Suprapubic skin (tissue), 4 donors: ENCODE measurements around the gene IL1RAP.

ENCODE experiments used
- CTCF ChIP-seq, 2 donors: fragments of 200-600 bp in 1 of 2; fragments of 450-650 bp in 1 of 2; sonication (generic) in 1 of 2; IDR thresholded peaks; one replicate each; pipeline ENCODE4 v1.5.1; 2016 to 2019; ENCODE audit warnings: antibody characterized with exemption in 2 of 2, mild to moderate bottlenecking in 1 of 2, moderate library complexity in 1 of 2
- POLR2A ChIP-seq, 2 donors: fragments of 450-650 bp; IDR thresholded peaks; one replicate each; pipeline ENCODE4 v1.6.1; 2017; ENCODE audit warnings: antibody characterized with exemption in 2 of 2, mild to moderate bottlenecking in 2 of 2, moderate library complexity in 2 of 2
- POLR2AphosphoS5 ChIP-seq, 3 donors: sonication (generic); formaldehyde crosslinking; IDR thresholded peaks; one replicate each; pipeline ENCODE4 v1.6.1; 2017; ENCODE audit warnings: antibody characterized with exemption in 3 of 3

DNA sequence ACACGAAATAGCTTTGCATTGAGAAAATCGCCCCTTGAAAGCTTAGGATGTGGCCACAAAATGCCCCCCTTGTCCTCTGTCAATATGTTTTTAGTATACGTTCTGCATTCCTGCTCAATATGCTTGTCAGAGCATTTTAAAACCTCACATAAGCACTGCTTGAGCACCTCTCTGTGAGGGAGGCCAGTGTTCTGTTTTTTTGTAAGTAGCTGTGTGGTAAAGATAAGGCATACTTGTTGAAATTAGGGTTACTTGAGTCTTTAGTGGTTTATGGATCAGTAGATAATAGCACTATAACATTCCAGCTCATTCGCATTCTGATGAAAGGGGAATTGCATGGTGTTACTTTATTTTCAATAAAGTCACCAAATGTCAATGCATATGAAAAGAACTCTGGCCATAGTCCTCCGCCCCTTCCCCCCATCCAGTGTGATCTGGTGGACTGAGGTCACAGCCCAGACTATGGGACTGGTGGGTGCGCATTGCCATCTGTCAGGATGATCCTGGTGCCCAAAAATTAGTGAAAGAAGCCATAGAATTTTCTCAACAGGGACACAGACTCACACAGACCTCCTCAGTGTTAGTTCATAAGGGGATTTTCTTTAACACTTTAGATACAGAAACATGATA is 33.1 kb downstream of the IL1RAP start:
- no peak for TF ChIP-seq POLR2A (IDR thresholded peaks at IDR 0.05)
- no peak for TF ChIP-seq CTCF (IDR thresholded peaks at IDR 0.05)
- no peak for TF ChIP-seq POLR2AphosphoS5 (IDR thresholded peaks at IDR 0.05)
